GM19463 (cell line): ENCODE data around the gene TAF11L9.
"Not testable (repeated sequence)": the region's sequence is repeated elsewhere in the genome, so short reads cannot be mapped to it uniquely, and the experiment has no call there.

ENCODE experiments used
- ATAC-seq: cut with Tn5 transposase; IDR thresholded peaks from one replicate; pipeline ENCODE4 v1.9.1; 2021; ENCODE audit warnings: mild to moderate bottlenecking, moderate library complexity; ENCODE audit not compliant: unreplicated experiment

TAF11L9 gene

DNA sequence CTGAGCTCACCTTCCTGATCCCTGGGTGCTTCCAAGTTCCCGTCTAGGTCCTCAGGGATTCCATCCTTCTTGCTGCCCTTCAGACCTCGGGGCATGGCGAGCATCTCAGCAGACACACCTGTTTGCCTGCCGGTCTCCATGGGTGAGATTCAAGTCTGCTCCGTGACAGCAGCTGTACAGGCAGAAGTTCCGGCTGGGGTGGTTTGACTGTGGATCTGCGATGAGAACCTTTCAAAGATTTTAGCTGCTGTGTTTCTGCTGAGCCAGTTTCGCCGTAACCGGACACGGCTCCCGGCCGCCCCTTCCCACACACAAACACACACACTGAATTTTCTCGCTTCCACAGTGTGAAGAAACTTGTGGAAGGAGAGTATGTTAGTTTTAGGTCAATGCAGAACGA, at the start of gene TAF11L9:
TAF11L9 (minus strand) TSS at position 140 of the 400 bp plus-strand sequence.
- not testable (repeated sequence) for ATAC-seq

DNA sequence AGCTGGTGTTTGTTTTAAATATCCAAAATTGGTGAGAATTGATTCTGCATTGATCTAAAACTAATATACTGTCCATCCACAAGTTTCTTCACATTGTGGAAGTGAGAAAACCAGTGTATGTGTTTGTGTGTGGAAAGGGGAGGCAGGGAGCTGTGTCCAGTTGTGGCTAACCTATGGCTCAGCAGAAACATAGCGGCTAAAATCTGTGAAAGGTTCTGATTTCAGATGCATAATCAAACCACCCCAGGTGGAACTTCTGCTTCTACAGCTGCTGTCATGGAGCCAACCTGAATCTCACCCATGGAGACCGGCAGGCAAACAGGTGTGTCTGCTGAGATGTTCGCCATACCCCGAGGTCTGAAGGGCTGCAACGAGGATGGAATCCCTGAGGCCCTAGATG, 40.0 kb upstream of the TAF11L9 start, which contains the start of gene TAF11L14:
TAF11L14 (plus strand) TSS at position 301 of the 400 bp plus-strand sequence.
- ATAC-seq: no peak

DNA sequence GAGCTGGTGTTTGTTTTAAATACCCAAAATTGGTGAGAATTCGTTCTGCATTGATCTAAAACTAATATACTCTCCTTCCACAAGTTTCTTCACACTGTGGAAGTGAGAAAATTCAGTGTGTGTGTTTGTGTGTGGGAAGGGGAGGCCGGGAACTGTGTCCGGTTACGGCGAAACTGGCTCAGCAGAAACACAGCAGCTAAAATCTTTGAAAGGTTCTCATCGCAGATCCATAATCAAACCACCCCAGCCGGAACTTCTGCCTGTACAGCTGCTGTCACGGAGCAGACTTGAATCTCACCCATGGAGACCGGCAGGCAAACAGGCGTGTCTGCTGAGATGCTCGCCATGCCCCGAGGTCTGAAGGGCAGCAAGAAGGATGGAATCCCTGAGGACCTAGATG, 37.6 kb upstream of the TAF11L9 start, which contains the start of gene TAF11L13:
TAF11L13 (plus strand) TSS at position 301 of the 400 bp plus-strand sequence.
- ATAC-seq: not testable (repeated sequence)

DNA sequence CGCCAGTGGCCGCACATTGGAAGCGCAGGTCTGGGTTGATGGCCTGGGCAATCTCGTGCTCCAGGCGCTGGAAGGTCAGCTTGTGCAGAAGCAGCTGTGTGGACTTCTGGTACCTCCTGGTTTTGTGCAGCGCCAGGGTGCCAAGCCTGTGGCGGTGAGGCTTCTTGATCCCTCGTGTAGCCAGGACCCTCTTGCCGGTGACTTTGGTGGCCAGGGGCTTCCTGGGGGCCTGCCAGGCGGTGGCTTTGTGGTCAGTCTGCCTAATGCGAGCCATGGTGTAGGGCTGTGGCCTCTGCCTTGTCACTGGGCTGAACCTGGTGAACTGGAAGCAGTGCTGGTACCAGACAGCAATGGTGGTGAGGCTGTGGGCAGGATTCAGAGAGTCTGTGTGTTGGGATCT, 31.5 kb upstream of the TAF11L9 start:
- ATAC-seq: no peak

DNA sequence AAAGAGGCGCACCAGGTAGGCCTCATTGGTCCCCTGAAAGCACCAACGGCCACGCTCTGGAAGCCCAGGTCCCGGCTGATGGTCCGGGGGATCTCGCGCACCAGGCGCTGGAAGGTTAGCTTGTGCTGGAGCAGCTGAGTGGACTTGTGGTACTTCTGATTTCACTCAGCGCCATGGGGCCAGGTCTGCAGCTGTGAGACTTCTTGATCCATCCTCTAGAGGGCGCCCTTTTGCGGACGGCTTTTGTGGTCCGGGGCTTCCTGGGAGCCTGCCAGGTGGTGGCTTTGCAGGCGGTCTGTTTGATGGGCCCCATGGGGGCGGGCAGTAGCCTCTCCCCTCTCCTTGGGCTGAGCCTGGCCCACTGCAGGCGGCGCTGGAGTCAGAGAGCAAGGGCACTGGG, 26.4 kb upstream of the TAF11L9 start:
- ATAC-seq: no peak

DNA sequence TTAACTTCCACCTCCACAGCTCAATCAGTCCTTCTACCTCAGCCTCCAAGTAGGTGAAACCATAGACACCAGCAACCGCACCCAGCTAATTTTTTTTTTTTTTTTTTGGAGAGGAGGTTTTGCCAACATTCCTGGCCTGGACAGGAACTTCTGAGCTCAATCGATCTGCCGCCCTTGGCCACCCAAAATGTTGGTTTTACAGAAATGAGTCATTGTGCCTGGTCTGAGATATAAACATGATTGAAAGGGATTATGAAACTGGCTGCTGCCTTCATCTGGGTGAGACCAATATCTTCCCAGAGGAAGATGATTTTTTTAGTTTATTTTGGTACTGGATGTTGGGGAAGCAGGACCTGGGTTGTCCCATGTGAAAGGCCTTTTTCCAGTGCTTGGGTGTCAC, 25.2 kb upstream of the TAF11L9 start:
- ATAC-seq: no peak

DNA sequence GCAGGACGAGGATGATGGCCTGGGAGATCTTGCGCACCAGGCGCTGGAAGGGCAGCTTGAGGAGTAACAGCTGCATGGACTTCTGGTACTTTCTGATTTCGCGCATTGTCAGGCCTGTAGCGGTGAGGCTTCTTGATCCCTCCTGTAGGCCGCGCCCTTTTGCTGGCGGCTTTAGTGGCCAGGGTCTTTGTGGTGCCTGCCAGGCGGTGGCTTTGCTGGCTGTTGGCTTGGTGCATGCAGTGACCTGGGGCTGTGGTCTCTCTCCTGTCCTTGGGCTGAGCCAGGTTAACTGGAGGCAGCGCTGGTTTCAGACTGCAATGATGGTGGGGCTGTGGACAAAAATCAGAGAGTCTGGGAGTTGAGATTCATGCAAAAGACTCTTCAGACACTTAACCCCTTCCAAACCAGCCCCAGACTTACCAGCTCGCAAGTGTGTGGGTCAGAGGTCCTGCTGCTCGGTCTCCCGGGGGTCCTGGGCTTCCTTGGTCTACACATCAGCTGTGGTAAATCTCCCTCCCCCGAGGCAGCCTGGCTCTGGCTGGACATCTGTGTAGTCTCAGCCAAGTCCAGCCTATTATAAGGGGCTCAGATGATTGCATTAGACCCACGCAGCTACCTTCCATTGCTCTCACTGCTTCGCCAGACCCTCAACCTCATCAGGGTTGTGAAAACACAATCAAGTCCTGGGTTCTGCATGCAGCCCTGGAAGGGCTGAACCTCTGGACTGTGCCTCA, 20.8 kb upstream of the TAF11L9 start:
- ATAC-seq: no peak

DNA sequence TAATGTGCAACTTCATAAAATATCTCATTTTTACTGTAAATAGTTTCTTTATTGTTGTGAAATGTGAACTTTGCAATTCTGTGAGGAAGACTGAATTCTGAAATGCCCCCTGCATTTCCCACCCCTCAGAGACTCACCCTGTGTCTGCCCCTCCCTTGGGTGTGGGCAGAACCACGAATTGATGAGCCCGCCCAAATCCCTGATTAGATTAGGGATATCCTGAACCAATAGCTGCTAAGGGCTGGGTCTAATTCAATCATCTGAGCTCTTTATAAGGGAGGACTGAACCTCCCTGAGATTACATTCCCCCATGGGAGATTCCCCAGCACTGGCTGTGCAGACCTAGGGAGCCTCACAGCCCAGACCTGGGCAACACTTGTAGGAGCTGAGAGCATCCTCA, 15.9 kb upstream of the TAF11L9 start, which contains the start of gene TAF11L12:
TAF11L12 (plus strand) TSS at position 301 of the 400 bp plus-strand sequence.
- not testable (repeated sequence) for ATAC-seq

DNA sequence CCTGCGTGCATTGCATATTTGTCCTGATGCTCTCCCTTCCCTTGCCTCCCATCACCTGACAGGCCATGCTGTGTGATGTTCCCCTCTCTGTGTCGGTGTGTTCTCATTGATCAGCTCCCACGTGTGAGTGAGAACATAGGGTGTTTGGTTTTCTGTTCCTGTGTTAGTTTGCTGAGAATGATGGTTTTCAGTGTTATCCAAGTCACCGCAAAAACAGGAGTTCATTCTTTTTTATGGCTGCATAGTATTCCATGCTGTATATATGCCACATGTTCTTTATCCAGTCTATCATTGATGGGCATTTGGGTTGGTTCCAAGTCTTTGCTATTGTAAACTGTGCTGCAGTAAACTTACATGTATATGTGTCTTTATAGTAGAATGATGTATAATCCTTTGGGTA, 13.3 kb upstream of the TAF11L9 start:
- not testable (repeated sequence) for ATAC-seq

DNA sequence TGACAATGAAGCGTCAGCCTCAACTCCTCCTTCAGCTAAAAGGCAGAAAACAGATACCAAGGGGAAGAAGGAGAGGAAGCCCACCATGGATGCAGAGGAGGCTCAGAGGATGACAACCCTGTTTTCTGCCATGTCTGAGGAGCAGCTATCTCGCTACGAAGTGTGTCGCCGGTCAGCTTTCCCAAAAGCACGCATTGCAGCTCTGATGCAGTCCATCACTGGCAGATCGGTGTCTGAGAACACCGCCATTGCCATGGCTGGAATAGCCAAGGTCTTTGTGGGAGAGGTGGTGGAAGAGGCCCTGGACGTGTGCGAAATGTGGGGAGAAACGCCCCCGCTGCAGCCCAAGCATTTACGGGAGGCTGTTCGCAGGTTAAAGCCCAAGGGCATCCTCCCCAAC, 10.8 kb upstream of the TAF11L9 start:
- no peak for ATAC-seq

DNA sequence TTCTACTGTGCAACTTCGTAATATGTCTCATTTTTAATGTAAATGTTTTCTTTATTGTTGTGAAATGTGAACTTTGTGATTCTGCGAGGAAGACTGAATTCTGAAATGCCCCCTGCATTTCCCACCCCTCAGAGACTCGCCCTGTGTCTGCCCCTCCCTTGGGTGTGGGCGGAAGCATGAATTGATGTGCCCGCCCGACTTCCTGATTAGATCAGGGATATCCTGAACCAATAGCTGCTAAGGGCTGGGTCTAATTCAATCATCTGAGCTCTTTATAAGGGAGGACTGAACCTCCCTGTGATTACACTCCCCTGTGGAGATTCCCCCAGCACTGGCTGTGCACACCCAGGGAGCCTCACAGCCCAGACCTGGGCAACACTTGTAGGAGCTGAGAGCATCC, 9.7 kb upstream of the TAF11L9 start, which contains the start of gene TAF11L11:
TAF11L11 (plus strand) TSS at position 304 of the 400 bp plus-strand sequence.
- ATAC-seq: not testable (repeated sequence)

DNA sequence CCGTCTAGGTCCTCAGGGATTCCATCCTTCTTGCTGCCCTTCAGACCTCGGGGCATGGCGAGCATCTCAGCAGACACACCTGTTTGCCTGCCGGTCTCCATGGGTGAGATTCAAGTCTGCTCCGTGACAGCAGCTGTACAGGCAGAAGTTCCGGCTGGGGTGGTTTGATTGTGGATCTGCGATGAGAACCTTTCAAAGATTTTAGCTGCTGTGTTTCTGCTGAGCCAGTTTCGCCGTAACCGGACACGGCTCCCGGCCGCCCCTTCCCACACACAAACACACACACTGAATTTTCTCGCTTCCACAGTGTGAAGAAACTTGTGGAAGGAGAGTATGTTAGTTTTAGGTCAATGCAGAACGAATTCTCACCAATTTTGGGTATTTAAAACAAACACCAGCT, 3.5 kb upstream of the TAF11L9 start, which contains the start of gene TAF11L10:
TAF11L10 (minus strand) TSS at position 101 of the 400 bp plus-strand sequence.
- not testable (repeated sequence) for ATAC-seq

DNA sequence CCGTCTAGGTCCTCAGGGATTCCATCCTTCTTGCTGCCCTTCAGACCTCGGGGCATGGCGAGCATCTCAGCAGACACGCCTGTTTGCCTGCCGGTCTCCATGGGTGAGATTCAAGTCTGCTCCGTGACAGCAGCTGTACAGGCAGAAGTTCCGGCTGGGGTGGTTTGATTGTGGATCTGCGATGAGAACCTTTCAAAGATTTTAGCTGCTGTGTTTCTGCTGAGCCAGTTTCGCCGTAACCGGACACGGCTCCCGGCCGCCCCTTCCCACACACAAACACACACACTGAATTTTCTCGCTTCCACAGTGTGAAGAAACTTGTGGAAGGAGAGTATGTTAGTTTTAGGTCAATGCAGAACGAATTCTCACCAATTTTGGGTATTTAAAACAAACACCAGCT, 3.3 kb downstream of the TAF11L9 start, which contains the start of gene TAF11L8:
TAF11L8 (minus strand) TSS at position 101 of the 400 bp plus-strand sequence.
- not testable (repeated sequence) for ATAC-seq

DNA sequence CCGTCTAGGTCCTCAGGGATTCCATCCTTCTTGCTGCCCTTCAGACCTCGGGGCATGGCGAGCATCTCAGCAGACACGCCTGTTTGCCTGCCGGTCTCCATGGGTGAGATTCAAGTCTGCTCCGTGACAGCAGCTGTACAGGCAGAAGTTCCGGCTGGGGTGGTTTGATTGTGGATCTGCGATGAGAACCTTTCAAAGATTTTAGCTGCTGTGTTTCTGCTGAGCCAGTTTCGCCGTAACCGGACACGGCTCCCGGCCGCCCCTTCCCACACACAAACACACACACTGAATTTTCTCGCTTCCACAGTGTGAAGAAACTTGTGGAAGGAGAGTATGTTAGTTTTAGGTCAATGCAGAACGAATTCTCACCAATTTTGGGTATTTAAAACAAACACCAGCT, 8.5 kb downstream of the TAF11L9 start, which contains the start of gene TAF11L7:
TAF11L7 (minus strand) TSS at position 101 of the 400 bp plus-strand sequence.
- not testable (repeated sequence) for ATAC-seq
